ENCODE measurements around the gene ZNF44.

DNA sequence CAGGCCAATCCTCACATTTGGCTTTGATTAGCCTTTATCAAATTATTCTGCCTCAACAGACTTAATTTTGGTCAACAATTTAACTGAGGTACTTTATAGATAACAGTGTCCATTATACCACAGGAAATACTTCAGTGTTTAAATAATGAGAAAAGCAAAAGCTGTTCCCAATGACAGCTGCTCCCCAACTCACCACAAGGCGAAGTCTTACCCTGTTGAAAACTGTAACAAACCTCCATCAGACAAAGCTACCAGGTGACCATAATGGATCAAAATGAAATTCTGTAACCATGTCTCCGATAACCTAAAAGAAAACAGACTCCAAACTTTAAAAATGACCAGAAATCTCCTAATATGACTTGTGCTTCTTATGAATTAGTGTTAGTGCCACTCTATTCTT is 50.3 kb downstream of the ZNF44 start:
- TF ChIP-seq POLR2A (IDR thresholded peaks at IDR 0.05; ENCODE audit: low read length), result no peak
- TF ChIP-seq GATA1 (IDR thresholded peaks at IDR 0.05; ENCODE audit: low read depth, low read length), result no peak

All from erythroblast (primary cell).